GM12891 (cell line): ENCODE results near the gene DDX25.

Experiments used
- PAX5 ChIP-seq: IDR thresholded peaks from 2 replicates; pipeline ENCODE4 v1.6.1; 2011; ENCODE audit warnings: low read length, moderate library complexity, mild to moderate bottlenecking; ENCODE audit not compliant: insufficient read depth, severe bottlenecking
- POLR2A ChIP-seq: IDR thresholded peaks from 2 replicates; pipeline ENCODE4 v1.6.1; 2011; ENCODE audit warnings: low read depth, low read length, control low read depth
- POU2F2 ChIP-seq: IDR thresholded peaks from 2 replicates; pipeline ENCODE4 v1.6.1; 2011; ENCODE audit warnings: low read depth, mild to moderate bottlenecking, control low read depth, low read length, moderate library complexity
- TAF1 ChIP-seq: IDR thresholded peaks from 2 replicates; pipeline ENCODE4 v1.6.1; 2011; ENCODE audit warnings: low read depth, low read length, control low read depth

DNA sequence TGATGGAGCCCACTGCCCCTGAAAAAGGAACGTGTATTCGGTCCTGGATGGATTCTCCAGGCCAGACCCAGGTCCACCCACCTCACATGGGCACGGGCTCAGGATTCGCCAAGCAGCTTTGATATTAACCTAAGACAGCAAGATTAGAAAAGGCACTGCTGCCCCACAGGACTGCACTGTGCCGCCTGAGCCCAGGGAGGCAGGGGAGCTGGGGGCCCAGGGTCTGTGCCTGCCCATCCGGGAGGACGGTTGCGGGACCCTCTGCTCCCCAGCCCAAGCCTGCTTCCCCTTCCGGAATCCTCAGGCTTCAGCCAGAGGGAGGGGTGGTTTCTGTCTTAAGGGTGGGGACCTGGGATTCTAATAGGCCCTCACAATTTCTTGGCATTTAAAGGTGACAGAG lies 28.0 kb downstream of the DDX25 start:
- TF ChIP-seq TAF1 (no peak), POLR2A (no peak), POU2F2 (no peak), PAX5 (no peak)
